Ovary (tissue), 9 donors: Measurements from ENCODE around the gene KCNV2. TPM values are rescaled to one million over a fixed set of nuclear protein-coding genes. Genes with fewer than 3 reads are reported as not detected.

Source experiments
- DNase-seq, 5 donors: peaks; one replicate each; pipeline ENCODE4 v3.0.0-alpha.2; 2019 to 2020
- H3K27ac ChIP-seq, 2 donors: fragments of 200-600 bp; one replicate each; pipeline versions ENCODE4 v1.5.1 to v1.8.0; 2019 to 2022
- H3K27me3 ChIP-seq: fragments of 200-600 bp; one replicate; pipeline ENCODE4 v1.8.0; 2022
- H3K36me3 ChIP-seq: fragments of 200-600 bp; sonication (generic); one replicate; pipeline ENCODE4 v1.5.1; 2019
- H3K4me1 ChIP-seq: one replicate; pipeline ENCODE4 v1.8.1; 2013; ENCODE audit warnings: mild to moderate bottlenecking, moderate library complexity; ENCODE audit not compliant: insufficient read depth
- H3K4me3 ChIP-seq: fragments of 200-600 bp; sonication (generic); one replicate; pipeline ENCODE4 v1.5.1; 2017
- H3K9me3 ChIP-seq, 2 donors: fragments of 200-600 bp in 1 of 2; sonication (generic) in 1 of 2; one replicate each; pipeline versions ENCODE4 v1.5.1 to v1.8.1; 2013 to 2019; ENCODE audit warnings: mild to moderate bottlenecking in 1 of 2, moderate library complexity in 1 of 2
- EP300 ChIP-seq: sonication (generic); formaldehyde crosslinking; IDR thresholded peaks from one replicate; pipeline ENCODE4 v1.6.1; 2017; ENCODE audit warnings: antibody characterized with exemption
- POLR2A ChIP-seq: fragments of 450-650 bp; IDR thresholded peaks from one replicate; pipeline ENCODE4 v1.6.1; 2017; ENCODE audit warnings: antibody characterized with exemption, mild to moderate bottlenecking, moderate library complexity
- WGBS, 3 donors: extraction: QIAGEN DNeasy Blood & Tissue Kit in 1 of 3; methylation state at CpG; one replicate each; pipeline versions ENCODE4 v1.1.5 to v1.1.7; 2013 to 2017; 5-methylcytosine and 5-hydroxymethylcytosine counted together
- intact Hi-C, 4 donors: fragments of 100-400 bp; cut with DNase I; formaldehyde crosslinking; loops; one replicate each; pipeline versions ENCODE4 v1.11.0 to v1.15.1; 2022 to 2023
- polyA plus RNA-seq, 2 donors: library from polyadenylated mRNA; stranded (reverse); fragments of 200-250 nt in 1 of 2; fragments of 350-450 nt in 1 of 2; fragmentation: Illumina TruSeq in 1 of 2; extraction: RNeasy Lipid Tissue Mini Kit (QIAGEN cat#74804) in 1 of 2; gene quantifications; one replicate each; pipeline ENCODE4 v1.2.3, GENCODE V29; 2013 to 2014
- total RNA-seq, 7 donors: library from RNA; depleted of rRNA in 2 of 7; stranded (reverse); fragments of >200 nt in 2 of 7; fragmentation: NEBNext Ultra II Directional in 3 of 7; extraction: Animal tissue kit (Norgen Biotek cat#: 25700) in 3 of 7; gene quantifications; one replicate each; pipeline versions ENCODE4 v1.1.0 to v1.2.4, GENCODE V29; 2016 to 2023
- TF ChIP-seq, protein P1 (sequence below), 3 donors: fragments of 450-650 bp in 2 of 3; fragments of 200-600 bp in 1 of 3; IDR thresholded peaks; one replicate each; pipeline versions ENCODE4 v1.5.1 to v1.8.0; 2016 to 2022; ENCODE audit warnings: antibody characterized with exemption in 3 of 3, mild to moderate bottlenecking in 1 of 3
- donor health status: DM: no; HTN: no; CAD: no; lungs with moderate emphysema.
- donor health status: DM: no; HTN: no; CAD: no.
- donor health status: Bipolar disorder and iron deficiency.
- donor health status: DM: yes; HTN: yes; CAD: no.
- donor health status: DM: no; HTN: no; CAD: no.
- donor health status: DM: yes; HTN: yes; CAD: no.

The KCNV2 gene
- total and polyA plus RNA-seq, 9 donors: not detected

DNA sequence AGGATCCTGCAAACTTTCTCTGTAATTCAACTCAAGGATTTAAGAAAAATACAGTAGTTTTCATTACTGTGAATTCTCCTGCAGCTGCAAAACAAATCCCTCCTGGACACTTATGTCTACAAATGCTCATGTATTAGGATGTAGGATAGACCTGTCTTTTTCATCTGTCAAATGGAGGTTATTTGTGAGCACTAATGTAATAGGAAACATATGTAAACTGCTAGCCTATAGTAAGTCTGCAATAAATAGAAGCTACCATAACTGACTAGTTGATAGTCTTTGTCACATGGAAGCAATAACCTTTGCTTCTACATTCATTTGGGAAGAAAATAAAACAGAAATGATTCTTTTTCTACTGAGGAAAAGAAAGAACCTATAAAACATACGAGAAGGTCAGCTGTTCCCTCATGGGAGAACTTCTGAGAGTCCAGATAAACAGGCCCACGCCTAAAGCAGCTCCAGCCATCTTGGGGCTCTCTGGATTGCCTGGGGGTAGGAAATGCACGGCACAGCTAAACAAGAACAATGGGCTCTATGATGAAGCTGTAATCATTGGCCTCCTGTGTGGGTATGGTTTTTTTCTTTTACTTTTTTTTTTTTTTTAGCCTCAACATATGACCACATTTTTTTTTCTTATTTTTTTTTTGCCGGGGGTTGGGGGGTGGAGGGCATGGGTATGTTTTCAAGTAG is 6.2 kb downstream of the KCNV2 start:
- no peak for DNase-seq
- no peak for TF ChIP-seq POLR2A
- no peak for TF ChIP-seq EP300
- TF ChIP-seq, protein P1, sequence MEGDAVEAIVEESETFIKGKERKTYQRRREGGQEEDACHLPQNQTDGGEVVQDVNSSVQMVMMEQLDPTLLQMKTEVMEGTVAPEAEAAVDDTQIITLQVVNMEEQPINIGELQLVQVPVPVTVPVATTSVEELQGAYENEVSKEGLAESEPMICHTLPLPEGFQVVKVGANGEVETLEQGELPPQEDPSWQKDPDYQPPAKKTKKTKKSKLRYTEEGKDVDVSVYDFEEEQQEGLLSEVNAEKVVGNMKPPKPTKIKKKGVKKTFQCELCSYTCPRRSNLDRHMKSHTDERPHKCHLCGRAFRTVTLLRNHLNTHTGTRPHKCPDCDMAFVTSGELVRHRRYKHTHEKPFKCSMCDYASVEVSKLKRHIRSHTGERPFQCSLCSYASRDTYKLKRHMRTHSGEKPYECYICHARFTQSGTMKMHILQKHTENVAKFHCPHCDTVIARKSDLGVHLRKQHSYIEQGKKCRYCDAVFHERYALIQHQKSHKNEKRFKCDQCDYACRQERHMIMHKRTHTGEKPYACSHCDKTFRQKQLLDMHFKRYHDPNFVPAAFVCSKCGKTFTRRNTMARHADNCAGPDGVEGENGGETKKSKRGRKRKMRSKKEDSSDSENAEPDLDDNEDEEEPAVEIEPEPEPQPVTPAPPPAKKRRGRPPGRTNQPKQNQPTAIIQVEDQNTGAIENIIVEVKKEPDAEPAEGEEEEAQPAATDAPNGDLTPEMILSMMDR (IDR thresholded peaks at IDR 0.05): no peak
- Histone ChIP-seq H3K36me3 (no peaks in the 10 kb centered on the region), H3K27me3 (no peaks in the 10 kb centered on the region), H3K9me3 (no peaks in the 10 kb centered on the region), H3K4me3 (no peak overlapping the region), H3K27ac (peak overlapping the region in 1 of 2 donors; percentile 39), H3K4me1 (peaks cover 4% of the 10 kb centered on the region)
- intact Hi-C loops: loop anchor here in 1 of 4 donors (10.0 kb wide), 1 partner anchor 229 kb away; no protein-coding TSS in a partner anchor
- 63 to 72% (median 67%) methylated on average over 4 of the region's 4 CpGs for WGBS, 3 donors

DNA sequence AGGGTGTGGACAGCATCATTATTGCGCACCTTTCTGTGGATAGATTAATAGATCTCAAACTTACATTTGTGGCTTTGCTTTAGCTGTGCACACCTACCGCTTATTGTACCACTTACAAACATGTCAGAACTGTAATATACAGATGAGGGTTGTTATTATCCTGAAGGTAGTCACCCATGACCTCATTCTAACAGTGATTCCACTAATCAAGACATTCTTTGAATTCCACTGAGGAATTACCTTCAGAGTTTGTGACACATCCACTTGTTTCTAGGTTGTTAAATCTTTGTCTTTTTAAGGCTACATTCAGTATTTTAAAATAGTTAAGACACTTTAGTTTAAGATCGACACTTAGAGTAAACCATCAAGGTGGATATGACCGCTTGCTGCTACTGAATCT is 7.8 kb downstream of the KCNV2 start:
- Histone ChIP-seq H3K27me3 (no peaks in the 10 kb centered on the region), H3K27ac (no peak overlapping the region)
- 79 to 88% (median 85%) methylated on average over 4 of the region's 4 CpGs for WGBS, 3 donors

DNA sequence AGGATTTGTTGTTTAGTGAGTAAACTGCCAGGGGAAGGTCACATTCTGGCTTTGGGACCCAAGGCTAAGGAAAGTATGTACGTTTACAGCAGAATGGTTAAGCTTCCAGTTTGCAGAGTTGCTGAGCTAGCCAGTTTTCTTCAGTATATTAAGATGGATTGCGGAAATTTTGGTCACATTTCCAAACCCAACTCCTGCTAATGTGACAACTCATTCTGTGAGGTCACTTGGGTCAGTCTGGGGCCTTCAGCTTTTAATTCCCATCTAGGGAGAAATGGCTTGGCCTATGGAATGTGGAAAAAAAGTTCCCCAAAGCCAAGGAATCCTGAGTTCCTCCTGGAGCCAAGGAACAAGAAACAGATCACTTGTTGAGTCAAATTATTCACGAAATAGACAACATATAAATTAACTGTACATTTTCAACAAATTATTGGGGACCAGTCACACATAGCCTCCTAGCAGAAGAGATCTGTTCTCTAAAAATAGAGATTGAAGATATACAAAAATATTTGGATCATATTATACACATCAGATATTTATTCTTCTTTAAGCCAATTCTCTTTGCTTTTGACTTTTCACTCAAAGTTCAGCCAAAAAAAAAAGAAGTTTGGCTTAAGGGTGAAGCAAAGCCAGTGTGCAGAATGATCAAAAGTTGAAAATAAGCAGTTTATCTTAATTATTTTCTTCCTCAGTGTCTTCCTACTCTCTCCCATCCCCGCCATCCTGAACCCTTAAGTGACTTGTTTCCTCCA is 8.8 kb downstream of the KCNV2 start:
- 61 to 84% (median 78%) methylated on average over 4 of the region's 4 CpGs for WGBS, 3 donors

More for the DNA sequence above, 7.8 kb downstream of the KCNV2 start:
- TF ChIP-seq POLR2A (no peak), EP300 (no peak)
- TF ChIP-seq, protein P1 (IDR thresholded peaks at IDR 0.05): no peak
- no peak for DNase-seq
- Histone ChIP-seq H3K4me1 (peaks cover 12% of the 10 kb centered on the region), H3K9me3 (no peaks in the 10 kb centered on the region), H3K36me3 (no peaks in the 10 kb centered on the region), H3K4me3 (no peak overlapping the region)
- intact Hi-C loops: loop anchor here in 2 of 4 donors (5.0 to 10.0 kb wide), 3 partner anchors 103 to 303 kb away; partner anchors contain the start of gene VLDLR (in 1 of the 2)

More for the DNA sequence above, 8.8 kb downstream of the KCNV2 start:
- TF ChIP-seq EP300: no peak
- TF ChIP-seq POLR2A: no peak
- TF ChIP-seq, protein P1 (IDR thresholded peaks at IDR 0.05): no peak
- no peak overlapping the region for H3K4me3 ChIP-seq
- H3K27me3 ChIP-seq: no peaks in the 10 kb centered on the region
- no peaks in the 10 kb centered on the region for H3K9me3 ChIP-seq
- intact Hi-C loops: loop anchor here in 2 of 4 donors (5.0 to 10.0 kb wide), 3 partner anchors 104 to 304 kb away; partner anchors contain the start of gene VLDLR (in 1 of the 2)
- no peak for DNase-seq
- no peaks in the 10 kb centered on the region for H3K36me3 ChIP-seq
- H3K27ac ChIP-seq: peak overlapping the region in 1 of 2 donors; percentile 33
- peaks cover 13% of the 10 kb centered on the region for H3K4me1 ChIP-seq
